Measurements from ENCODE around the gene MAP4K4.

GRCh38 chr2:101859604-101860003 is 162.1 kb downstream of the MAP4K4 start:
- no peak for TF ChIP-seq CTCF (IDR thresholded peaks at IDR 0.05)
- no peak for TF ChIP-seq POLR2AphosphoS5 (IDR thresholded peaks at IDR 0.05)
- TF ChIP-seq POLR2A (IDR thresholded peaks at IDR 0.05), result no peak
- TF ChIP-seq EP300 (IDR thresholded peaks at IDR 0.05), result no peak

All from stomach (tissue), 4 donors.